Effector CD8-positive, alpha-beta T cell (primary cell): Measurements from ENCODE around the gene AGMO.
"Not testable (repeated sequence)": the region's sequence is repeated elsewhere in the genome, so short reads cannot be mapped to it uniquely, and the experiment has no call there.

ENCODE experiments used
- DNase-seq: peaks from one replicate; lab custom pipeline; 2025; lab: John Stamatoyannopoulos, UW

Gene AGMO

DNA sequence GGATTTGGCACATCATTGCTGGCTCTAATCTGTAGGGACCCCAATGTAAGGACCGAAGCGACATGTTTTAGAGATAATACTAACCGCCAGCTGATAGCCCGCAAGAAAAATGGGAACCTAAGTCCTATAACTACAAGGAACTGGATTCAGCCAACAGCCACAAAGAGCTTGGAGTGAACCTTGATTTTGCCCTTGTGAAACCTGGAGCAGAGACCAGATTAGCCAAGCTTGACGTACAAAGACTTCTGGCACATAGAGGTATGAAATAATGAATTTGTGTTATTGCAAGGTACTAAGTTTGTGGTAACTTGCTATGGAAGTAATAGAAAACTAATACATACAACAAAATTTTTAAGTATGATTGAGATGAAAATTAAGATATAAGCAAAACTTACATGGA lies 246.9 kb downstream of the AGMO start:
- DNase-seq: no peak

DNA sequence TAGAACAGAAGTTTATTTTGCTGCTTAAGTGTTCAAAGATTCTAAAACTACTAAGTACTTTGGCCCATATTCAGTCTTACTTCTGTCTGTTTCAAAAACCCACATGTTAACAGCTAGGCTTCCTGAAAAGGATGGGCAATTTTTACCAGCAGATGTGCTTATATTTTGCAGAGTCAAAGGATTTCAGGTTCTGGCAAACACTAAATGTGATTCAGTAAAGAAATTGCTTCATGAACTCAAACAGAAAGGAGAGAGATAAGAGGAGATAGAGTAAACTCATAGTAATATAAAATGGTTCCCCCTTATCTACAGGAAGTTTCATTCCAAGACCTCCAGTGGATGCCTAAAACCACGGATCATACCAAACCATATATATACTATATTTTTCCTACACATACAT lies 248.5 kb downstream of the AGMO start:
- no peak for DNase-seq

DNA sequence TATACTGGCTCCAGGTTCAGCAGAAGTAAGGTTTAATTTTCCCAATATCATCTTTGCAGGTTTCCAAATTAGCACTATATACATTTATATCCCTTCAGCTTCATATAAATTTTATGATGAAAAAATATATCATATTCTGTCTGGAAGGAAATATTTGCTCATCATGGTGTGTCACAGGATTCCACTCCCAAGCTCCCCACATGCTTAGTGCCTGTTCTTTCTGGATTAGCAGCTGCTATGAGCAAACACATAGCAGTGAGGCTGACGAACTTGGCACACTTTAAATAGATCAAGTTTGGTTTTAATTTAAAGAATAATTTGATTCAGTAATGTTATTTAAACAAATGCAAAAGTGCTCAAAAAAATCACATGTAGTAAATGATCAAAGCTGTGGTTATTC lies 251.9 kb downstream of the AGMO start:
- no peak for DNase-seq

DNA sequence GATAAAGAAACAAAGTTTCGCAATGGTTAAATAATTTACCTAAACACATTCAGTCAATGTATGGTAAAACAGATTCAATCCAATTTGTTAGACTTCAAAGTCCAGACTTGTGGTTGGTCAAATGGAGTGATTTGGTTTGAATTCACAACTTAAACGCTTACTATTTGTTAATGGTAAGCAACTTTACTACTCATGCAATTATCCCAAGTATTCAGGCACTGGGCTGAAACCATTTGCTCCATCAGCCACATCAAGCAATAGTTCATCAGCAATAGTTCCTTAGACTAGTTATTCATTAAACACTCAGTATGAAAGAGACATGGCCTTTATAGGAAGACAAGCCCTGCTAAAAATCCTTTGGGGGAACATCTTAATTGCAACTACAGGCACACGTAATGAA lies 253.0 kb downstream of the AGMO start:
- DNase-seq: no peak

DNA sequence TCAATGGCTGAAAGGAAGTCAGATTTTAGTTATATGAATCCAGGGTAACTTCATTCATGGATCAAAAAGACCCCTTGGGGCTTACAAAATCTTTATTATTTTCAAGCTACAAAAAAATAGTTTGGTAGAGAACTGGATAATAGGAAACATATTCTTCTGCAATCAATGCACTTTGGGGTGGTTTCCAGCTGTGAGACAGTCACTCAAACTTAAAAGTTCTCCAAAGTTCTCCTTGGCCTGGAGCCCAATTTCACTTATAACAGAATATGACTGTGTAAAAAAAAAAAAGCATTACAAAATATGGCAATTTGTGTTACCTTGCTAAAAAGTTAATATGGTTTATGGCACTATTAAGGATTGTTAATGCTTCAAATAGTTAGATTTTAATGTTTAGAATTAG lies 255.5 kb downstream of the AGMO start:
- DNase-seq: no peak

DNA sequence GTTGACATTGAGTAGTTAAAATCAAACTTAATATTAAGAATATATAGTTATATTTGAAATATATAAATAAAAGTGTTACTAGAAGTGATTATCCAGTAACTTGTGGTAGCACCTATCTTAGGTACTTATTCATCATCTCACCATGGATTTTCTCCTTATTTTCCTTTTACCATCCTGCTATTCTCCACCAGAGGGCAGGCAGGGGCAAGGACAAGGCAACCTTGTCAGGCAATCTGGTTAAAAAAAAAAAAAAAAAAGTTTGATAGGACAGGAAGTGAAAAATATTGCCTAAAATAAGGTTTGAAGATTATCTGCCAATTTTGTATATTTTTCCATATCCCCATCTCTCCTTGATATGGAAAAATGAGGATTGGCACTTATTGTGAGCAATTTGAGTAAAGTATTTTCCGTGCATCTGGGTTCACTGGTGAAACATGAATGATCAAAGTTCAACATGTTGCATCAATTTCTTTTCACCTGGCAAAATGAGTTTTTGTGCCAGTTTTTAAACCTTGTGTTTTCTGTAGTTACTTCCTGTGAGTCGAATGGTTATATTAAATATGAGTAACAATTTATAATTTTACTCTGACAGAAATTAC lies 256.7 kb downstream of the AGMO start:
- DNase-seq: no peak

DNA sequence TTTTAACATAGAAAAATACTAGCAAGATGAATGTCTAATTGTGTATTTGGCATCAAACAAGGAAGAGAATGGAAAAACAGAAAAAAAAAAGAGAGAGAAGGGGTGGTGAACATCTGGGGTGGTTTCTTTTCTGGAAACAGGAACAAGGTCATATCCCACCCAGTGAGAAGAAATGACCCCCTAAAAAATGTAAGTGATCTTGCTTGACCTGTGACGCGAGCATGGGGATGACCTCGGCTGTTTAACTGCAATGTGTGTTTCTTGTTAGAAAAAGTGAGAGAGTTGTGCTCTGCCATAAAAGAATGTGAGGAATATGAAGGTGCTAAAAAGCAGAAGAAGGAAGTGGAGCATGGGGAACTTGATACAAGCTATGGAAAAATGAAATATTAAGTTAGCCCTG lies 258.5 kb downstream of the AGMO start:
- DNase-seq: no peak

DNA sequence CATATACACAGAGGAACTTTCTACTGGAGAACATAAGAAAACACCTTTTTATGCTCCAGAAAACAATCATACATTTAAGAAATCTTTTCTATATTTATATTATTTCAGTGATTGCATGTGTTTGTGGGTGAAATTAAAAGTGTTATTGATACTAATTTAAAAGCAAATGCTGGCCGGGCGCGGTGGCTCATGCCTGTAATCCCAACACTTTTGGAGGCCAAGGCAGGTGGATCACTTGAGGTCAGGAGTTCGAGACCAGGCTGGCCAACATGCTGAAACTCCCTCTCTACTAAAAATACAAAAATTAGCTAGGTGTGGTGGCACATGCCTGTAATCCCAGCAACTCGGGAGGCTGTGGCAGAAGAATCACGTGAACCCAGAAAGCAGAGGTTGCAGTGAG lies 260.8 kb downstream of the AGMO start:
- not testable (repeated sequence) for DNase-seq

DNA sequence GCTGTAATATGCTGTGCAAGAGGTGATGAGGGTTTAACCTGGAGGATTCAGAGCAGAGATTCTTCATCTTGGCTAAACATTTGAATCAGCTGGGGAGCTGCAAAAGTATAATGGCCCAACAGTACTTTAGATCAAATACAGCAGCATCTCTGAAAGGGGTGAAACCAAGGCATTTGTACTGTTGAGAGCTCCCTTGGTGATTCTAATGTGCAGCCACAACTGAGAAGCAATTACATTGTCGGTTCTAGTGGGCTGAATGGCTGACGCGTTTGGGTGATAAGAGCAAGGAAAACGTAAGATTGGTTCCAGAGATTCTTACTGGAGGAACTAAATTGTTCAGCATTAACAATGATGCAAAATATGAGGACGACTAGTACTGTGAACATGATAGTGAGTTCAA lies 269.7 kb downstream of the AGMO start:
- DNase-seq: no peak

DNA sequence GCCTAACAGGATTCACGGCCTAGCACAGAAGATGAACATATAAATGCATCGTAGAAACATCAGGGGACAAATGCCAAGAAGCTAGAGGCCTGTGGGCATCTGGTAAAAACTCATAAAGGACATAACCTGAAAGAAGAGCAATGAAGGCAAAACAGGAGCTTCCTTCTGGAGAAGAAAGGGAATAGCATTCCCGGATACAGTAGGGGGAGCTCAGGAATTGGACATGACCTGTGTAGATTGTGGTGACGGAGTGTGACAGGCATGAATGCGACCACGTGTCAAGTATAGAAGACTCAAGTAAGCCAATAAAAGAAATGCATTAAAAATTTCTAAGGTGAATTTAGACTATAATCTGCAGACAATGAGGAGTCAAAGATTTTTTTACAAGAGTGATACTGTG lies 270.1 kb downstream of the AGMO start:
- no peak for DNase-seq

DNA sequence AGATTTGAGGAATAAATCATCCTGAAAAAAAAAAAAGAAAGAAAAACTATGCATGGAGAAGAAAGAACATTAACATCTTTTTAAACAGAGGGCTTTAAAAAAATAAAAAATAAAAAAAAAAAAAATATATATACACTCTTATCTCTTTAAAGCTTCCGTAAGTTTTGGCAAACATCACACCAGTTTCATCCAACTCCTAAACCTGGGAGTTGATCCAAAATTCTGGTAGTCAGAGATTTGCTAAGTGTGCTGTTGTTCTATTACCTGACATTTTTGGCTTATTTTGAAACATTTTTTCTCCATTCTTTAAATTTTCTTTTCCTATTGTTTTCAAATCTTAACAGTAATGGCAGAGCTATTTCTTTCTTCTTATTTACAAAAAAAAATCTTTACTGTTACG lies 273.1 kb downstream of the AGMO start:
- no peak for DNase-seq

DNA sequence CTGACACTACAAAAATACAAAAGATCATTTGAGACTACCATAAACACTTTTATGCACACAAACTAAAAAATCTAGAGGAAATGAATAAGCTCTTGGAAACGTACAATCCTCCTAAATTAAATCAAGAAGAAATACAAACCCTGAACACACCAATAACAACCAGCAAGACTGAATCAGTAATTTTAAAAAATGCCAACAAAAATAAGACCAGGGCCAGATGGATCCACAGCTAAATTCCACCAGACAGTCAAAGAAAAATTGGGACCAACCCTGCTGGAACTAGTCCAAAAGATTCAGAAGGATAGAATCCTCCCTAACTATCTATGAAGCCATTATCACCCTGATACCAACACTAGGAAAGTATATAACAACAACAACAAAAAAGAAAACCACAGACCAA lies 277.4 kb downstream of the AGMO start:
- no peak for DNase-seq

DNA sequence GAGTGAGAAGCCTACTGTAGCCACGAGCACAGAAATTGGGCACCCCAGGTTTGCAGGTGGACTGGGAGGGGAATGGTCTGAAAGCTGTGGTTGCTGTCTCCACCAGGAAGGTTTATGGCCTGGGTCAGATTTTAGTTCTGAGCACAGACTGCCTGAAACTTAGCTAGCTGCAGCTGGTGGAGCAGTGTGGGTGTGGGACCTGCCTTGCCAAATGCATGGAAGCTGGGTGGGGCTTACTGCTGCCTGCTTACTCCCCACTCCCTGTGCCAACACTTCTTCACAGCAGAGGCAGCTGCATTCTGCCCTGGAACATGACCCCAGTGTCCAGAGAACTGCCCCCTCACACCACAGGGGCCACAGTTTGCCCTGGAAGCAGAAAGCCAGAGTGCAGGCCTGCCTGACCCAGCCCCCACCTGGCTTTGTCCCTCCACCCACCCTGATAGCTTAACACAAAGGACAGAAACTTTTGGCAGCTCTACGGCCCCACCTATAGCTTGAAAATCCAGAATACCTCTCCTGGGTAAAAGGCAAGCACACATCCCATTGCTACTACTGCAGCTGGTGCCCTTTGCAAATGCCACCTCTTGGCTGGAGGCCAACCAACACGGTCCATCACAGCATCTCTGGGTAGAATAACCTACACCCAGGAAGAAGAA lies 281.6 kb downstream of the AGMO start:
- DNase-seq: no peak

DNA sequence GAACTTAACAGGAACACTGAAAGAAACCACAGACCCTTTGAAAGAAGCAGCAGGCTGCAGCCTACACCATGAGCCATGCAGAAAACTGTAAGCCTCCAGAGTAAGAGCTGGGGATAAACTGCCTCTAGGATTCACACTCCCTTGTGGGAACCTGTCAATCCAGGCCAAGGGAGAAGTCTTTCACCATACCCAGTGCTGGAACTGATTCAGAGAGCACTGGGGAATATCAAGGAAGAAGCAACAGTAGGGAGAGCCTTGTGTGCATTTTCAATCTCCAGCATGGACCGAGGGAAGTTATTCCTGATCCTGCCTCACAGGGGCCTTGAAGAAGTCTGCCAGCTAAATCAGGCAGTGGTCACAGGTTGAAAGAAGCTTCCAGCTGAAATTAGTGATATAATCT lies 282.2 kb downstream of the AGMO start:
- DNase-seq: no peak

DNA sequence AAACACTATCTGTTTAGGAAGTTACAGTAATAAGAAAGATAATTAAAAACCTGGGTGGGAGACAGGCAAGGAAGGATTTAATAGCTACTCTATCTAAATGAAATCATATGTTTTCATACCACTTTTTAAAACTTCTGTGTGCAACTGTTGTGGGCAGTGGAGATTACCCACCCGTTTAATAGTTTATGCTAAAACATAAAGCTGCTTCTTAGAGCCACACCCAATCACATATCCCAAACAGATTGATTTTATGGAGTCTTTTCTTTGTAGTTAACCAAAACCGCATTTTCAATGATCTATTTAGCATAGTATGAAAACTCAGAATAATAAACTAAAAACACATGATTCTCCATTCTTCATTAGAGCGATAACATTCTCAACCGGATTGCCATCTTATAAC lies 304.1 kb downstream of the AGMO start:
- DNase-seq: no peak

DNA sequence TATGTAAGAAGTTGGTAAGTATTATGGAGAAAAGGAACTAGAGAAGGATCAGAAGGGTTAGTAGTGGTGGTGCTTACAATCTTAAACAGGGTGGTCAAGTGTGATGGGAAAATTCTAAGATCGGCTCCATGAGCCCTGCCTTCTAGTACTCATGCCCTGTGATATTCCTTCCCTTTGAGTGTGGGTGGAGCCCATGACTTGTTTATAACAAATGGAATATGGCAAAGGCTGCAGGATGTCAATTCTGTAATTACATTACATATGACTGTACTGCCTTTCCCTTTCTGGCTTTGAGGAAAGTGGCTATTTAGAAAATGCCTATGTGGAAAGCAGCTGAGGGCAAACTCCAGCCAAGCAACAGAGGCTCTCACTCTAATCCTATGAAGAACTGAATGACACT lies 309.6 kb downstream of the AGMO start:
- DNase-seq: no peak

DNA sequence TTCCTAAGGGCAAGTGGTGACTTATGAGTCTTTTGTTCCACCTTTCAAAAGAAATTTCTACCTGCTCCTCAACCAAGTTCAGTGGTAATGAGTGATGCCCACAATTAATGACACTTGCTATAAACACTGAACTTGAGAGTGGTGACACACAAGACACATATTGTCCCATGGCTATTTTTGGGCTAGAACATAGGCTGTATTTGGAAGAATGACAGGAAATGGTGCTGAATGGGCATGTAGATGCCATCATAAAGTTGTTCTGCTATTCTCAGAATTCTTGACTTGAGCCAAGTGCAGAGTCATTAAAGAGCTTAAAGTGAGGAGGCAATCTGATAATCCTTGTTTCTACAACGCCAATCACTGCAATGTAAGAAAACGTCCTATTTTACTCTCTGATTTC lies 313.3 kb downstream of the AGMO start:
- DNase-seq: no peak

DNA sequence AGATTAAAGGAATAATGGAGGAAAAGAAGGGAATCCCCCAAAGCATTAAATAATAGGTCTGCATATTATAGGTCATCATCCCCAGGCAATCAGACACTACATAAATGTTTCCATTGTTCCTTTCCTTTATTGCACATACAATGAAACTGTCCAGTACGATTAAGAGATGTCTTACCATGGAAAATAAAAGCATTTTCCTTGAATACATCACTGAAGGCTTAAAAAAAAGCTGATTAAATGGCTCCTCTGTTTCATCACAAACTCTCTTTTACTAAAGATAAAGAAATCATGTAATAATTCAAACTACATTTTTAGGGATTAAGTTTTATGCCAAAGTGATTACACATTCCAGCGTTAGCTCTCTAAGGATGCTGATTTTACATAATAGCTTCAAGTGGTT lies 316.0 kb downstream of the AGMO start:
- DNase-seq: no peak

DNA sequence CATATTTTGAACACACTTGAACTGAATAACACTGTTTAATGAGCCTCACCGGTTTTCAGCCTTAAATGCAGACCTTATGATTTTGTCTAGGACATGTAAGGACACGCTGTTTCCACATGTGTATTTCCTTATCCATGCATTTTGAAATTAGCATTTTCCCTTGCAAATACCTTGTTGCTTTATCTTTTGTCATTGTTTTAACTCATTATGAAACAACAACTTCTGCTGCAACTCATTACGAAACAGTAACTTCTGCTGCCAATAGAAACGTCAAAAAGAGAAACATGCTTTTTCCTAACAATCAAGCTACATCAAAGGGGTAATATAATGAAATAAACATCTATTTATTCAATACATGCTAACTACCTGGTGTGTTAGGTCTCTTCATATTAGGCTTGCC lies 322.0 kb downstream of the AGMO start:
- DNase-seq: no peak

DNA sequence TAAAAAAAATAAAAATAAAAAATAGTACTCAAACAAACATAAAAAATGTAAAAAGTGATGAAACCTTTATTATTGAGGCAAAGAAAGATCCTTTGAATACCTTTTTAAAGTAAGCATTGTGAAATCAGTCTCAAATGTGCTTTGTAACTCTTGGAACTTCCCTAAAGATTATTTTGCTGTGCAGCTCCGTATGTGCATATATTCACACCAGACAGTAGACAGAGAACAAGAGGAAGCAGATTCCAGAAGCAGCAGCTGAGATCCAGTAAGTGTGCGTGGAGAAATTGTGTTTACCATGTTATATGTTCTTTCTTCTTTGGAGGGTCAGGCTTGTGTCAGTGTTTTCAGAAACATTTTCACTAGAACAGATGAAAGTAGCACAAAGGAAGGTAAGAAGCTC lies 324.9 kb downstream of the AGMO start:
- DNase-seq: no peak

DNA sequence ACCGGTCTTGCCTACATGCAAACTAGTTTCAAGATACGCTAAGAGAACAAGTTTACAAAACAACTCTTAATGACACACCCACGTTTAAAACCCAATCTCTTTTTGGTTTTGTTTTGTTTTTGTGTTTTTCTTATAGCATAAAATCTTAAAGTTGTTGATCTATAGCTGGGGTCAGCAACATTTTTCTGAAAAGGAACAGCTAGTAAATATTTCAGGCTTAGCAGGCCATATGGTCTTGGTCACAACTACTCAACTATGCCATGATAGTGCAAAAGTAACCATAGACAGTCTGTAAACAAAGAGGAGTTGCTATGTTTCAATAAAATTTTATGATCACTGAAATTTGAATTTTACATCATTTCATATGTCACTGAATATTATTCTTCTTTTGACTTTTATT lies 327.4 kb downstream of the AGMO start:
- DNase-seq: no peak

DNA sequence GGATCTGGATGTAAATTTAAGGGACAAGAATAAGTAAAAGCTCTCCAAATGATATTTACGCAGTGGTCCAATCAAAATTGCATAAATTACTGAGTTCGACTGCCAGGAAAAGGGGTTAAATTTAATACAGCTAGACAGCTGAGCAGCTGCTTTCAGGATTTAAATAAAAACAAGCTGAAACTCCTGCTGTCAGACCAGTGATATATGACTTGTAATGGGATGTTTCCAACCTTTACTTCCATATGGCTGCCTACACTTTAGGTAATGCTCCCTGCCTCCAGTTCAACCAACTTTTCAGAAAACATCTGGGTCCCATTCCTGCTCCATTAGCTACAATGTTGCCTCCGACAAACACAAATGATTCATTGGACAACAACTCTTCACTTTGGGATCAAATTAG lies 333.0 kb downstream of the AGMO start:
- DNase-seq: no peak

DNA sequence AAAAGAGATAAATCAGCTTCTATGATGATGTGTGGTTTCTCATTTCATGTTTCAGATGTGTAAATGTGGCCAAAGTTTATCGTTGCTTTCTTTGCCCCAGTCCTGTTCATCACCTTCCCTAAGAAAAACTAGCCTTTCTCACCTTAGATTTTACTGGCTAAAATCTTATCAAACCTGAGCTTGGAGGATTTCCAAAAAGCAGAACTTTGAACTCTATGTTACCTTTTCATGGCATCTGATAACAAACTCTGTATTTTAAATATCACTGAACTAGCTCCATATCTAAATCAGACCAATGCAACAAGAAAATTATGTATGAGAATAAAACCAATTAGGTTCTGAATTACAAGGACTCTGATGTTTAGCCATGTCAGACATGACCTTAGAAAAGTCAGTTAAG lies 335.8 kb downstream of the AGMO start:
- no peak for DNase-seq

DNA sequence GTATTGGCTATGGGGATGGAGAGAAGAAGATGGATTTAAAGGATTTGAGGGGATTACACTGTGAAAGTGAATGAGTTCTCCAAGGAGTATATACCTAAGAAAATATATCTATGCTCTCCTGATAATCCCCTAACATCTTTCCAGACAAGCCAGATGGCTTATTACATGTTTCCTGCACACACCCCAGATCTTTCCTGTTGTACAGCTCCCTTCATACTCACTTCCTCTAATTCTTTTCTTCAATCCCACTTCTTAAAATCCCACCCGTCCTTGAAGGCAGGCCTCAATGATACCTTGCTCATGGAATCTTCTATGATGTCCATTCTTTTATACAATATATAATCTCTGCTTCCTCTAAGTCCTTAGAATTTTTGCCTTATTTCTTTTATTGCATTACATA lies 342.1 kb downstream of the AGMO start:
- DNase-seq: no peak
